MM.1S (cell line): ENCODE results near the gene TNNC2.

ENCODE experiments used
- EZH2 ChIP-seq: fragments of 300-600 bp; sonication (generic); optimal IDR thresholded peaks from 2 replicates; pipeline ENCODE3; 2017; ENCODE audit warnings: low read depth, mild to moderate bottlenecking, antibody characterized with exemption, low read length, mixed read lengths
- EZH2phosphoT487 ChIP-seq: fragments of 300-600 bp; sonication (generic); IDR thresholded peaks from 2 replicates; pipeline ENCODE4 v1.6.1; 2018; ENCODE audit warnings: antibody characterized with exemption, low read length
- TF ChIP-seq, protein P1 (sequence below): fragments of 300-600 bp; sonication (generic); IDR thresholded peaks from 2 replicates; pipeline ENCODE4 v1.5.1; 2016; ENCODE audit warnings: antibody characterized with exemption, low read length, mixed read lengths

DNA sequence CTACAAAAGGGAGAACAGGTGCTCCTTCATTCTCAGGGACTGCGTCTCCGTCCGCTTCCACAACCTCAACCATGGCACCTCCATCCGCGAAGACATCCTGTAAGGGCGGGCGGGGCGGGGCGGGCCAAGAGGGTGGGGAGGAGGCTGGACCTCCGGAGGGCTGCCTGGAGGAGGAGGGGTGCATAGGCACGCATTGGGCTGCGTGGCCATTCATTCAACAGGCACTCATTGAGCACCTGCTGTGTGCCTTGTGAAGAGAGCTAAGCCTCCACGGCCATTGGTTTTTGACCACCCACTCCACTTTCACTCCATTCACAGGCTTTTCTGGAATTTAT is 30.7 kb upstream of the TNNC2 start:
- TF ChIP-seq, protein P1, sequence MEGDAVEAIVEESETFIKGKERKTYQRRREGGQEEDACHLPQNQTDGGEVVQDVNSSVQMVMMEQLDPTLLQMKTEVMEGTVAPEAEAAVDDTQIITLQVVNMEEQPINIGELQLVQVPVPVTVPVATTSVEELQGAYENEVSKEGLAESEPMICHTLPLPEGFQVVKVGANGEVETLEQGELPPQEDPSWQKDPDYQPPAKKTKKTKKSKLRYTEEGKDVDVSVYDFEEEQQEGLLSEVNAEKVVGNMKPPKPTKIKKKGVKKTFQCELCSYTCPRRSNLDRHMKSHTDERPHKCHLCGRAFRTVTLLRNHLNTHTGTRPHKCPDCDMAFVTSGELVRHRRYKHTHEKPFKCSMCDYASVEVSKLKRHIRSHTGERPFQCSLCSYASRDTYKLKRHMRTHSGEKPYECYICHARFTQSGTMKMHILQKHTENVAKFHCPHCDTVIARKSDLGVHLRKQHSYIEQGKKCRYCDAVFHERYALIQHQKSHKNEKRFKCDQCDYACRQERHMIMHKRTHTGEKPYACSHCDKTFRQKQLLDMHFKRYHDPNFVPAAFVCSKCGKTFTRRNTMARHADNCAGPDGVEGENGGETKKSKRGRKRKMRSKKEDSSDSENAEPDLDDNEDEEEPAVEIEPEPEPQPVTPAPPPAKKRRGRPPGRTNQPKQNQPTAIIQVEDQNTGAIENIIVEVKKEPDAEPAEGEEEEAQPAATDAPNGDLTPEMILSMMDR = no peak
- TF ChIP-seq EZH2 (no peak), EZH2phosphoT487 (no peak)
